ENCODE results near the gene HK2.
"Not testable (repeated sequence)": the region's sequence is repeated elsewhere in the genome, so short reads cannot be mapped to it uniquely, and the experiment has no call there.

Gene HK2

GRCh38 chr2:74877376-74877775 lies 43.4 kb downstream of the HK2 start:
- no peak for DNase-seq (ENCODE audit: low read depth, low spot score)

GRCh38 chr2:74877781-74878433 lies 44.0 kb downstream of the HK2 start:
- DNase-seq (ENCODE audit: low read depth, low spot score) = no peak

- no peak for DNase-seq (ENCODE audit: low read depth, low spot score)
Measured at GRCh38 chr2:74878551-74878950, 44.6 kb downstream of the HK2 start.

GRCh38 chr2:74880054-74880728 lies 46.3 kb downstream of the HK2 start:
- no peak for DNase-seq (ENCODE audit: low read depth, low spot score)

GRCh38 chr2:74881176-74881575 lies 47.2 kb downstream of the HK2 start:
- DNase-seq (ENCODE audit: low read depth, low spot score) = no peak

GRCh38 chr2:74881626-74882298 lies 47.8 kb downstream of the HK2 start:
- DNase-seq (ENCODE audit: low read depth, low spot score) = no peak

- no peak for DNase-seq (ENCODE audit: low read depth, low spot score)
Measured at GRCh38 chr2:74882299-74882687, 48.4 kb downstream of the HK2 start.

- DNase-seq (ENCODE audit: low read depth, low spot score) = no peak
Measured at GRCh38 chr2:74883011-74883410, 49.1 kb downstream of the HK2 start.

- no peak for DNase-seq (ENCODE audit: low read depth, low spot score)
Measured at GRCh38 chr2:74884118-74884762, 50.3 kb downstream of the HK2 start.

- DNase-seq (ENCODE audit: low read depth, low spot score) = no peak
Measured at GRCh38 chr2:74884866-74885265, 50.9 kb downstream of the HK2 start.

- DNase-seq (ENCODE audit: low read depth, low spot score) = no peak
Measured at GRCh38 chr2:74886251-74886650, 52.3 kb downstream of the HK2 start.

GRCh38 chr2:74886811-74887210 lies 52.9 kb downstream of the HK2 start:
- no peak for DNase-seq (ENCODE audit: low read depth, low spot score)

- DNase-seq (ENCODE audit: low read depth, low spot score) = peak; percentile 48
Measured at GRCh38 chr2:74887445-74887951, 53.6 kb downstream of the HK2 start.

- DNase-seq (ENCODE audit: low read depth, low spot score) = peak; percentile 50
Measured at GRCh38 chr2:74887960-74888700, 54.2 kb downstream of the HK2 start.

- no peak for DNase-seq (ENCODE audit: low read depth, low spot score)
Measured at GRCh38 chr2:74889159-74889558, 55.2 kb downstream of the HK2 start.

GRCh38 chr2:74890711-74891110 lies 56.8 kb downstream of the HK2 start:
- no peak for DNase-seq (ENCODE audit: low read depth, low spot score)

GRCh38 chr2:74891136-74891764 lies 57.3 kb downstream of the HK2 start:
- no peak for DNase-seq (ENCODE audit: low read depth, low spot score)

GRCh38 chr2:74891816-74892215 lies 57.9 kb downstream of the HK2 start:
- DNase-seq (ENCODE audit: low read depth, low spot score) = not testable (repeated sequence)

- DNase-seq (ENCODE audit: low read depth, low spot score) = no peak
Measured at GRCh38 chr2:74892609-74893008, 58.7 kb downstream of the HK2 start.

- DNase-seq (ENCODE audit: low read depth, low spot score) = peak; percentile 35
Measured at GRCh38 chr2:74893332-74893731, 59.4 kb downstream of the HK2 start.
